HG03175 (cell line): ENCODE data around the gene GRIK5.

Source experiments
- ATAC-seq: cut with Tn5 transposase; IDR thresholded peaks from one replicate; pipeline ENCODE4 v1.9.1; 2021; ENCODE audit warnings: mild to moderate bottlenecking, moderate library complexity; ENCODE audit not compliant: unreplicated experiment

The GRIK5 gene

DNA sequence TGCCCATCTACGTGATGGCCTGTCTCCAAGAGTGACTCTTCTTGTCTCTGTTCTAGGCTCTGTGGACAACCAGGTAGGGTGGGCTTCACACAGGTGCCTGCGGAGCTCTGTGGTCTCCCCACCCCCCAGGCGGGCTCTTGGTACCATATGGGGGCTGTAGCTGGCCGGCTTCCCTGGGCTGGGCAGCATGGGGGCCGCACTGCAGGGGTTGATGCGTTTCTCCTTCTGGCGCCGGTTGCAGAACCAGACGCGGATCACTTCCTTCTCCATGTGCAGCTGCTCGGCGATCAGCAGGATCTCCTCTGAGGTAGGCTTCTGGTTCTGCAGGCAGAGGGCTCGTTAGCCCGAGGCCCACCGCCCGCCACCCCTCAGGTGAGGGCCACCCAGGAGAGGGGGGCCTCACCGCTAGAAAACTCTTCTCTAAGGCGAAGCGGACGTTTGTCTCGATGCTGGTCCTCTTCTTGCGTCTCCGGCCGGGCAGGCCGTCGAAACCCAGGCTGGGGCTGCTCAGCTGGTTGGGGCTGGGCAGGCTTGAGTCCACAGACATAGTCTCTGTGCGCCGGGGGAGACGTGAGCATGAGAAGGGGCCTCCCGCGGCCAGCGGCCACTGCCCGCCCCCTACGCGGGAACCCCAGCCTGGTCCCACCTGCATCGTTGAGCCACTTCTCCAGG lies 25.3 kb upstream of the GRIK5 start:
- ATAC-seq = no peak

DNA sequence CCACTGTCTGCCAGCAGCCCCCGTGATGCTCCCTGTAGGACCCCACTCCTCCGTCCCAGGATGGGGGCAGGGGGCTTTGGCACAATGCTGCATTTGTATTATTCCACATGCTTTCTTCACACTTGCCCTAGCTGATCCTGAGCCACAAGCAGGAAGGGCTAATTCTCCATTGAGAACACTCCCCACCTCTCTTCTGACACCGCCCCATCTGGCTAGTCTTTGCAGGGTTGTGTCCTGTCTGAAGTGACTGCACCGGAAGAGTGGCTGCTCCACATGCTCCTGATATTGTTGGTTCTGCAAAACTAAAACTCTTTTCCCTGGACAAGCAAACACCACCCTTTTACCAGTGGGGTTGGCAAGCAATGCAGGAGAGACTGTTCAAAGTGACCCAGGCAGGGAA lies 23.9 kb upstream of the GRIK5 start:
- no peak for ATAC-seq

DNA sequence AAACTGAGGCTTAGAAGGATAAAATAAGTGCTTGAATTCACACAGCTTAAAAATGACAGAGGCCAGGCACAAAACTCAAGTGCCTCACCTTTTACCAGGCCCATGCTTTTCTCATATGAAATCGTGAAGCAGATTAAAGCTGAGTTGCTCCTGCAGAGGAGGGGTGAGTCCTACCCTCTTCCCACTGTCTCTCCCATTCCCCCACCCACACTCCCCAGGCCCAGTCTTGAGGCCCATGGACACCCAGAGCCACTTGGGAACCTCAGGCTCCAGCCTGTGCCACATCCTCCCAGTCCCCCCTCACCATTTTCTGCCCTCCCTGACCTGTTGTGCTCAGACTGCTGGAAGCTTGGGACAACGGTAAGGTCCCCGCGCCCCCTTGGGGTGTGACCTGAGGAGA lies 23.5 kb upstream of the GRIK5 start:
- no peak for ATAC-seq

DNA sequence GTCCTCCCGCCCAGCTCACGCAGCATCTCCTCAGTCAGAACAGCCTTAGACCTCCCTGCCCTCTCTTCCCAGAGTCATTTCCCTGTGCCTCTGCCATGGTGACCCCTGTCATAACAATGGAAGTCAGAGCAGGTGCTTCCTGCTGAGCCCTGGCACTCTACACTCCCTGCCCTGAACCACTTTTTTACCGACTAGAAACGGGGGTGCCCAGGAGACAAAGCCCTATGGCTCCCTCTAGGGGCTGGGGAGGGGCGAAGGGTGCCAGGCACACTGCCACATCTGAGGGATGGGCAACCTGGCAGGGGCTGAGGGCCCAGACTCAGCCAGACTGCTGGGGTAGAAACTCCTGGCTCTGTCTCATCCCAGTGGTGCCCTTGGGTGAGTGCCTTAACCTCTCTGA lies 22.3 kb upstream of the GRIK5 start:
- no peak for ATAC-seq

DNA sequence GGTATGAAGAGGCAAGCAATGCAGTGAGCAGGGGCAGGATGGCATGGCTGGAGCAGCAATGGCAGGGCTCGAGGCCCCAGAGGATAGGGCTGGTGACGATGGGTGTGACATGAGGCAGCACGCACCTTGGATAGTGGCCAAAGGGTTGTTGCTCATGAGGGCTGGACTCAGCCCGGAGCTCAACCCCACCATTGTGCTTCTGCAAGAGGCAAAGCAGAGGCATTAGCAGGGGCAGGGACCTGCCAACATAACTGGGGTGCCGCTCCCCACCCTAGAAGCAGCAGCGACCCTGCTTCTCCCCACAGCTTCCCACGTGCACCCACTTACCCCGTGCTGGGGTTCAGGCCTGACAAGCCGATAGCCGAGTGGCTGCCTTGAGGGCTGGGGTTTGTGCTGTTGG lies 21.7 kb upstream of the GRIK5 start:
- no peak for ATAC-seq

DNA sequence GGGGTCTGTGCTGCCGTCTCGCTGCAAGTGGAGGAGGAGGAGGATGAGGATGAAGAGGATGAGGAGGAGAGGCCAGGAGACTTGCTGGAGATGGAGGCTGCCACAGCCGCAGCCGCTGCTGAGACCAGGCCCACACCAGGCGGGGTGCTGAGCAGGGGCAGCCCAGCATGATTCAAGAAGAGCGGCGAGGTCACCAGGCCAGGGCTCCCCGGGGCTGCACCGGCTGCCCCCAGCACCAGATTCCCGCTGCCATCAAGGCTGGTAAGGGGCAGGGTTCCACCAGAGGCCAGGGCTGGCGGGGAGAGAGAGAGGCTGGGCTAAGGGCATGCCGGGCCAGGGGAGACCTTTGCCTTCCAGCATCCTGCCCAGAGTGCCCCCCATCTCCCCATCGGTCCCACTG lies 21.3 kb upstream of the GRIK5 start:
- ATAC-seq = no peak

DNA sequence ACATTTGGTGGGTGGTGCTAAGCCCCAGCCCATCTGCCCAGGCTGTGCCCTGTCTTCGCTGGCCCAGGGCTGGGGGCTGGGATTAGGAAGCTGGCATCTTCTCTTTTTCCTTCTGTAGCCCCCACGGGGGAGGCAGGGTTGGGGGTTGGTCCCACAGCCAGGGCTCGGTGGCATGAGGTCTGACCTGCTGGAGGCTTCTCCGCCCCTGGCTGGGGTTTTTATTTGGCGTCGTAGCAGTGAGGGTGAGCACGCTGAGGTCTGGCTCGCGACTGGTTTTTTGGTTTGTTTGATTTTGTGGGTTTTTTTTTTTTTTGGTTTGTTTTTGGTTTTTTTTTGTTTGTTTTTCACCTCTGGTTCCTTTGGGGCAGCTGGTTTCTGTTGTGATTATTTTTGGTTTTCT lies 20.7 kb upstream of the GRIK5 start:
- no peak for ATAC-seq

DNA sequence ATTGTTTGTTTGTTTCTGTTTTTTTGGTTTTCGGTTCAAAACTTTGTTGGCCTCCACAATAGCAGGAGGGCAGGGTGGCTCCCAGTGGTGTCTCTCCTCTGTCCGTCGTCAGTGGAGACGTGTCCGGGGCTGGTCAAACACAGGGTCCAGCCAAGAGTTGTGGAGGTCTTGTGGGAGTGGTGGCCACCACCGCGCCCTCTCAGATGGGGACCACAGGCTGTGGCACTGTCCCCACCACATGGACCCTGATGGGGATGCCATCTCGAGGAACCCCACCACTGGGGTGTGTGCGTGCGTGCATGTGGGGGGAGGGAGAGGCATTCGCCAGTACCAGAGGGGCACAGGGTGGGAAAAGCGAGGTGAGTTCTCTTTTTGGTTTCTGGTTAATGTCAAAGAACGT lies 19.8 kb upstream of the GRIK5 start:
- ATAC-seq = no peak

DNA sequence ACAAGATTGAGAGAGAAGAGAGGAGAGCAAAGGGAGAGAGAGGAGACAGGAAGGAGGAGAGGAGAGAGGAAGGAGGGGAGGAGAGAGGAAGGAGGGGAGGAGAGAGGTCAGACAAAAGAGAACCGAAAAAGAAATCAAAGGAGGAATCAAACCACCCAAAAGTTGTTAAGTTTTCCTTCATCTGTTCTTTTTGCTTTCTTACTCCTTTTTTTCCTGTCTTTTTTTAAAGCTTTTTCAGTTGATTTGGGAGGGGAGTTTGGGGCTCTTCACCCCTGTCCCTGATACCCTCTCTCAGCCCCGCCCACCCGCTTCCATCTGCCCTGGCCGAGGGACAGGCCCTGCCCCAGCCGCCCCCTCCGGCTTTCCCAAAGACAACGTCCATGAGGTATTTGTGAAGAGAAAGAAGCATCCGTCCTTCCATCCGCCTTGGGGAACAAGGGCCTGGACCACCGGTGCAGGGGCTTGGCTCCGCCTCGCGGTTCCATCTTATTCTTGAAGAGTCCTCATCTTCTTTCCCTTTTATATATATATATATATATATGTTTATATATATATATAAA lies 19.3 kb upstream of the GRIK5 start:
- no peak for ATAC-seq

DNA sequence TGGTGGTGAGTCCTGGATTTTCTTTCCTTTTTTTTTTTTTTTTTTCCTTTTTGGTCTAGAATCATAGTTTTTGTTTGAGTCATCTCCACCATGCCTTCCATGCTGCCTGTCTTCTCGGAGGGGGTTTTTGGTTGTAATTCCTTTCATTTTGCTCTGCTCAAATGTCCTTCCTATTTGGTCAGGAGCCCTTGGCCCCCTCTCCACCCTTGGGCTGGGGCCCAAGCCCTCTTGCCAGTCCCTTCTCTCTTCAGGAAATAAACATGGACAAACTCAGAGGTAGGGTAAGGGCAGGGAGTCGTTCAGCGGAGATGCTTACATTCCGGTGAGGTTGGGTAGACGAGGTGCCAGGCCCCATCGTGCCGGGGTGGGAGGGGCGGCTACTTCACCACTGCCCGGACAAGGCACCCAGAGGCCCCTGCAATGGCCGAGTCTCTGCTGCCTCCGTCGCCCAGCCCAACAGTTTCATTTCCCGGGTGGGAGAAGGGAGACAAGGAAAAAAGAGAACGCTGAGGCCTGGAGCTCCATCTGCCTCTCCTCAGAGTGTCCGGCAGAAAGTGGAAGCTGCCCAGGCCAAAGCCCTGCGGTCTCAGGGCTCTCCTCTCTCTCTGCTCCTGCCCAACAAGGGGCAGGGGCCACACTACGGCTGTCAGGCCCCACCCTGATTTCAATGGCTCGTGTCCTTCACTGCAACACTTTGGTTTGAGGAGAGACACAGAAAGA lies 18.6 kb upstream of the GRIK5 start:
- no peak for ATAC-seq

DNA sequence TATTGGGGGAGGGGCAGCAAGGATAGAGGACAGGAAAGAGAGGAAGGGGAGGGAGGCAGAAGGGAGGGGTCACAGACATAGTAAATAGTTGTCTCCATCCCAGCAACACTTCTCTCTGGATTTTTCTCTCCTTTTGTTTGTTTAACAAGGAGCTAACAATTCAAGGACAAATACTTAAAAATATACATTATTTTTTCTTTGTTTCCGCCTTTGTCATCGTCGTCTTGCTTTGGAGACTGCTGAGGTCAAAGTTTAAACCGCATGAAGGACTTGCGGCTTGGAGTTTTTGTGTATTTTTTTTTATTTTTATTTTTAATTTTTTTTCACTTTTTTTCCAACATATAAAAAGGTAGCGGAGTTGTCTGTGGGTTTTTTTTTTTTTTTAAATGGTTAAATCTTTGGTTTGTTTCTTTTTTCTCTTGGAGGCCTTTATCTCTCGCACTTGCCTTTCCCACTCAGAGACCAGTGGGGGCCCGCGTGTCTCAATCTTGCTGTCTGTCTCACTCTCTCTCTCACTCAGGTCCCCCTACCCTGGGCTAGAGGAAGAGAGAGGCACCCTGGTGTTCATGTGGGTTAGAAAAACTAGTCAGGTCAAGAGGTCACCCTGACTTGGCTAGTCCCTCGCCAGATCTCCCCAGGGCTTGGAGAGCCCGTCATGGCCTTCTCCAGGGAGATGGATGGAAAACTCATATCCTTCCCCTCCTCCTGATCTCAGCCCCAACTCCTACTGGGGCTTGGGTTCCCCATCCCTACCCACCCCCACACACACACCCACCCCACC lies 17.0 kb upstream of the GRIK5 start:
- ATAC-seq = no peak

DNA sequence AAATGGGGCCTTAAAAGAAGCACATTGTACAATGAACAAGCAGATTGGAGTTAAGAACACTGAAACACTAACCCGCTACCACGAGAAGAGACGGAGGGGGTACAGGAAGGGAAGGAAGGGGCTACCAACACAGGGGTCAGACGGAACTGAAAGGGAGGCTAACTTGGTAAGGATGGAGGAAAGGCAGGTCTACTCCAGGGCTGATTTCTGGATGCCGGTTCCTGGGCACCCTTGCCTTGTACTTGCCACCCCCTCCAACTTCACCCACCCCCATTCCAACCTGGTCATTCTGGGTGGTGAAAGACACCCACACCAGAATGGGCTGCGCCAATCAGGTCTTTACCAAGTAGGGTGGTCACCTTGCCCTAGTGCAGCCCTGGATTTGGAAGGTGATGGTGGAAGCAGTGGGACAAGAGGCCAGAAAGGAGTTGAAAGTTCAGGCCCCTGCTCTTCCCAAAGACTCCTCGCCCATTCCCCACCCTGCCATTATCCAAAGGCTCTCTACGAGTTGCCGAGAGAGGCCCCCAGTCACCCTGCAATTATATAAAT lies 16.3 kb upstream of the GRIK5 start:
- no peak for ATAC-seq

DNA sequence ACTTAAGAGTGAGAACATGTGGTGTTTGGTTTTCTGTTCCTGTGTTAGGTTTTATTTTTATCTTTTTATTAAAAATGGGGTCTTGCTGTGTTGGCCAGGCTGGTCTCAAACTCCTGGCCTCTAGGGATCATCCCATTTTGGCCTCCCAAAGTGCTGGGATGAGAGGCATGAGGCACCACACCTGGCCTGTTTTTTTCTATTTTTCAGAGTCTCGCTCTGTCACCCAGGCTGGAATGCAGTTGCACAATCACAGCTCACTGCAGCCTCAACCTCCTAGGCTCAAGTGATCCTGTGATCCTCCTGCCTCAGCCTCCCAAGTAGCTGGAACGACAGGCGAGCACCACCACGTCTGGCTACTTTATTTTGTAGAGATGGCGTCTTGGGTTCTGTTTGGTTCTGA lies 13.5 kb upstream of the GRIK5 start:
- ATAC-seq = no peak

DNA sequence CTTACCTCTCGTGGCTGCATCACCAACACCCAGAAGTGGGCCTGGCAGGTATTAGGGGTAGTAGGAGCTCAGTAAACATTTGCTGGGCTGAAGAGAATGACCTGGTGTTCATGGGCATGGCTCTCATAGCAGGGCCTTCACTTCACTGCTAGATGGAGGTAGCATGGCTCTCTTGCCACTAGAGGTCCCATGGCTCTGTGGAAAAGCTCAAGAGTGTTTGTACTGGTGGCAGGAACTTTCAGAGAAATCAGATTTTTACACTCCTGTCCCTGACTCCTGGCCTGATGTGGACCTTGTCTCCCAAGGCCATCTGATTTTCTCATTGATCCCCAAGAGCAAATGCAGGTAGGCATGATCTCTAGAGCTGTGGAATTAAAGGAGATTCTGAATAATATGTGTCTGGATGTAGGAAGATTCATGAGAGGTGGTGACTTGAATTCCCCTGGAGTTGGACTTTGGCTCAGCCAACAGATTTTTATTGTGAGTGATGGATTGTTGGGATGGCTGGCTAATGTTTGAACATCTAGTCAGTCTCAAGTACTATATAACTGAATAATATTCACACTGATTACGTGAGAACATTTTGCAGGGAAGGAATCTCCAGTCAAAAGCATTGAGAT lies 11.7 kb upstream of the GRIK5 start:
- ATAC-seq = no peak

DNA sequence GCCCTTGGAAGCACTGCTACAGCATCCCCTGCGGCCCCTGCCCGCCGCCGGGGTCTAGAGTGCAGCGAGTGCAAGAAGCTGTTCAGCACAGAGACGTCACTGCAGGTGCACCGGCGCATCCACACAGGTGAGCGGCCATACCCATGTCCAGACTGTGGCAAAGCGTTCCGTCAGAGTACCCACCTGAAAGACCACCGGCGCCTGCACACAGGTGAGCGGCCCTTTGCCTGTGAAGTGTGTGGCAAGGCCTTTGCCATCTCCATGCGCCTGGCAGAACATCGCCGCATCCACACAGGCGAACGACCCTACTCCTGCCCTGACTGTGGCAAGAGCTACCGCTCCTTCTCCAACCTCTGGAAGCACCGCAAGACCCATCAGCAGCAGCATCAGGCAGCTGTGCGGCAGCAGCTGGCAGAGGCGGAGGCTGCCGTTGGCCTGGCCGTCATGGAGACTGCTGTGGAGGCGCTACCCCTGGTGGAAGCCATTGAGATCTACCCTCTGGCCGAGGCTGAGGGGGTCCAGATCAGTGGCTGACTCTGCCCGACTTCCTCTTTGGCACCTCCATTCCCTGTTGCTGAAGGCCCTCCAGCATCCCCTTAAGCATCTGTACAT lies 10.9 kb upstream of the GRIK5 start:
- ATAC-seq = no peak

DNA sequence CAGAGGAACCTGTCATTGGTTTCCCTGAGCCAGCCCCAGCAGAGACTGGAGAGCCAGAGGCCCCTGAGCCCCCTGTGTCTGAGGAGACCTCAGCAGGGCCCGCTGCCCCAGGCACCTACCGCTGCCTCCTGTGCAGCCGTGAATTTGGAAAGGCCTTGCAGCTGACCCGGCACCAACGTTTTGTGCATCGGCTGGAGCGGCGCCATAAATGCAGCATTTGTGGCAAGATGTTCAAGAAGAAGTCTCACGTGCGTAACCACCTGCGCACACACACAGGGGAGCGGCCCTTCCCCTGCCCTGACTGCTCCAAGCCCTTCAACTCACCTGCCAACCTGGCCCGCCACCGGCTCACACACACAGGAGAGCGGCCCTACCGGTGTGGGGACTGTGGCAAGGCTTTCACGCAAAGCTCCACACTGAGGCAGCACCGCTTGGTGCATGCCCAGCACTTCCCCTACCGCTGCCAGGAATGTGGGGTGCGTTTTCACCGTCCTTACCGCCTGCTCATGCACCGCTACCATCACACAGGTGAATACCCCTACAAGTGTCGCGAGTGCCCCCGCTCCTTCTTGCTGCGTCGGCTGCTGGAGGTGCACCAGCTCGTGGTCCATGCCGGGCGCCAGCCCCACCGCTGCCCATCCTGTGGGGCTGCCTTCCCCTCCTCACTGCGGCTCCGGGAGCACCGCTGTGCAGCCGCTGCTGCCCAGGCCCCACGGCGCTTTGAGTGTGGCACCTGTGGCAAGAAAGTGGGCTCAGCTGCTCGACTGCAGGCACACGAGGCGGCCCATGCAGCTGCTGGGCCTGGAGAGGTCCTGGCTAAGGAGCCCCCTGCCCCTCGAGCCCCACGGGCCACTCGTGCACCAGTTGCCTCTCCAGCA lies 10.1 kb upstream of the GRIK5 start:
- no peak for ATAC-seq

DNA sequence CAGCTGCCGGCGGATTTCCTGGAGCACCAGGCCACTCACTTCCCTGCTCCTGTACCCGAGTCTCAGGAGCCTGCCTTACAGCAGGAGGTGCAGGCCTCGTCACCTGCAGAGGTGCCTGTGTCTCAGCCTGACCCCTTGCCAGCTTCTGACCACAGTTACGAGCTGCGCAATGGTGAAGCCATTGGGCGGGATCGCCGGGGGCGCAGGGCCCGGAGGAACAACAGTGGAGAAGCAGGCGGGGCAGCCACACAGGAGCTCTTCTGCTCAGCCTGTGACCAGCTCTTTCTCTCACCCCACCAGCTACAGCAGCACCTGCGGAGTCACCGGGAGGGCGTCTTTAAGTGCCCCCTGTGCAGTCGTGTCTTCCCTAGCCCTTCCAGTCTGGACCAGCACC lies 9.3 kb upstream of the GRIK5 start:
- no peak for ATAC-seq

DNA sequence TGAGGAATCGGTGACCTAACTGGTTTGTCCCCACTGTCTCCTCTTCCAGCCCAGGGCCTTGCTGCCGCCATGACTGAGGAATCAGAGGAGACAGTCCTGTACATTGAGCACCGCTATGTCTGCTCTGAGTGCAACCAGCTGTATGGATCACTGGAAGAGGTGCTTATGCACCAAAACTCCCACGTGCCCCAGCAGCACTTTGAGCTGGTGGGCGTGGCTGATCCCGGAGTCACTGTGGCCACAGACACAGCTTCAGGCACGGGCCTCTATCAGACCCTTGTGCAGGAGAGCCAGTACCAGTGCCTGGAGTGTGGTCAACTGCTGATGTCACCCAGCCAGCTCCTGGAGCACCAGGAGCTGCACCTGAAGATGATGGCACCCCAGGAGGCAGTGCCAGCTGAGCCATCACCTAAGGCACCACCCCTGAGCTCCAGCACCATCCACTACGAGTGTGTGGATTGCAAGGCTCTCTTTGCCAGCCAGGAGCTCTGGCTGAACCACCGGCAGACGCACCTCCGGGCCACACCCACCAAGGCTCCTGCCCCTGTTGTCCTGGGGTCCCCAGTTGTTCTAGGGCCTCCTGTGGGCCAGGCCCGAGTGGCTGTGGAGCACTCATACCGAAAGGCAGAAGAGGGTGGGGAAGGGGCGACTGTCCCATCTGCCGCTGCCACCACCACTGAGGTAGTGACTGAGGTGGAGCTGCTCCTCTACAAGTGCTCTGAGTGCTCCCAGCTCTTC lies 8.7 kb upstream of the GRIK5 start:
- ATAC-seq = no peak

DNA sequence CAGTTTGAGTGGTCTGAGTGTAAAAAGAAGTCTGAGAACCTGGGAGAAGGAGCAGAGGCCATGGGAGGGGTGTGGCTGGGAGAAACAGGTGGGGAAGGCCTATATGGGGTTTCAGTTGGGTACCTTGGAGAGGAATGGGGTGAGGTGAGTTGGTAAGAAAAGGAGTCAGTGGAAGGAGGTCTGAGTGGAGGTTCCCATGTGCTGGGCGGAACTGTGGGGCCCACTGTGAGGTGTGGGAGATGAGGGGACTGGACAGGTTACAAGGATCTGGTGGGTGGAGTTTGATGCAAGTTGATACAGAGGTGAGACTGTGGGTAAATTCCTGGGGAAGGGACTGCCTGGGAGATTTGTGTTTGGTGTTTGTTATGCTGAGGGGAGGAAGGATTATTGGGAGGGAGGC lies 8.1 kb upstream of the GRIK5 start:
- no peak for ATAC-seq
